Activated CD8-positive, alpha-beta memory T cell treated with anti-CD3 and anti-CD28 coated beads for 36 hours (primary cell): ENCODE results near the gene EFEMP2. TPM values are rescaled to one million over a fixed set of nuclear protein-coding genes. Genes with fewer than 3 reads are reported as not detected.

Experiments
- CTCF ChIA-PET: fragments of 350-600 bp; sonication (Branson Sonifier 250); formaldehyde crosslinking; loops from one replicate; lab custom pipeline; 2021; ENCODE audit warnings: antibody characterized with exemption; lab: Charles Lee
- POLR2A ChIA-PET: fragments of 350-600 bp; sonication (Branson Sonifier 250); formaldehyde crosslinking; loops from one replicate; lab custom pipeline; 2021; ENCODE audit warnings: antibody characterized with exemption; lab: Charles Lee
- total RNA-seq, 2 experiments: library from RNA; stranded (reverse); gene quantifications; one replicate each; pipeline ENCODE4 v1.2.3, GENCODE V29; 2021

The EFEMP2 gene
- total RNA-seq, 2 experiments from 2014 or later: 3.7 to 5.7 TPM

- ChIA-PET CTCF (no interaction called here), POLR2A (no interaction called here)
Observed at GRCh38 chr11:65907878-65908277, 35.3 kb upstream of the EFEMP2 start.

DNA sequence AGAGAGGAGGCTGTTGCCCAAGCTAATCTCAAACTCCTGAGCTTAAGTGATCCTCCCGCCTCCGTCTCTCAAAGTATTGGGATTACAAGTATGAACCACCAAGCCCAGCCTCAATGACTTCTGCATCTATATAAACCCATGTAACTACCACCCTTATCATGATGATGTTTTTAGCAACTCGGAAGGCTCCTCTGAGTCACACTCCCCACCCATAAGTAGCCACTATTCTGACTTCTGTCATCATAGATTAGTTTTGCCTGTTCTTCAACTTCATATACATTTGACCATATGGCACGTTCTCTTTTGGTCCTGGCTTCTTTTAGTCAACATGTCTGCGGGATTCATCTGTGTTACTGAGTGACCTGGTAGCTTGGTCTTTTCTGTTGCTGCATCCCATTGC is 34.0 kb upstream of the EFEMP2 start:
- ChIA-PET POLR2A (no interaction called here), CTCF (interaction anchor here (0.9 kb wide), 1 partner anchor 18 kb away, joined by 3 read pairs; the partner anchor contains the start of gene FIBP)

- CTCF ChIA-PET: interaction anchor here (0.9 kb wide), 1 partner anchor 15 kb away, joined by 3 read pairs; the partner anchor contains the start of gene FIBP
- POLR2A ChIA-PET: no interaction called here
Observed at GRCh38 chr11:65903715-65904114, 31.1 kb upstream of the EFEMP2 start.

- ChIA-PET POLR2A (no interaction called here), CTCF (interaction anchor here (0.9 to 8.1 kb wide), 2 partner anchors 15 kb away, joined by 3 to 95 read pairs; partner anchors contain the start of genes CCDC85B and FIBP)
Observed at GRCh38 chr11:65903068-65903481, 30.5 kb upstream of the EFEMP2 start.

DNA sequence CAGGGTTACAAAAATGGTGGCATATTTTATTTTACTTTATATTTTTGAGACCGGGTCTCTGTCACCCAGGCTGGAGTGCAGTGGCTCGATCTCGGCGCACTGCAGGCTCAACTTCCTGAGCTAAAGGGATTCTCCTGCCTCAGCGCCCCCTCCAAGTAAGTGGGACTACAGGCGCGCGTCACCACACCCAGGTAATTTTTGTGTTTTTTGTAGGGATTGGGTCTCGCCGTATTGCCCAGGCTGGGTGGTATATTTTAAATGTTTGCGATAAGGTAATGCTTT is 28.2 kb upstream of the EFEMP2 start:
- POLR2A ChIA-PET: interaction anchor here (0.9 to 5.4 kb wide), 8 partner anchors 11 to 102 kb away, joined by 3 to 67 read pairs (median 4); partner anchors contain the start of genes BANF1, CCDC85B, CFL1 and FIBP

DNA sequence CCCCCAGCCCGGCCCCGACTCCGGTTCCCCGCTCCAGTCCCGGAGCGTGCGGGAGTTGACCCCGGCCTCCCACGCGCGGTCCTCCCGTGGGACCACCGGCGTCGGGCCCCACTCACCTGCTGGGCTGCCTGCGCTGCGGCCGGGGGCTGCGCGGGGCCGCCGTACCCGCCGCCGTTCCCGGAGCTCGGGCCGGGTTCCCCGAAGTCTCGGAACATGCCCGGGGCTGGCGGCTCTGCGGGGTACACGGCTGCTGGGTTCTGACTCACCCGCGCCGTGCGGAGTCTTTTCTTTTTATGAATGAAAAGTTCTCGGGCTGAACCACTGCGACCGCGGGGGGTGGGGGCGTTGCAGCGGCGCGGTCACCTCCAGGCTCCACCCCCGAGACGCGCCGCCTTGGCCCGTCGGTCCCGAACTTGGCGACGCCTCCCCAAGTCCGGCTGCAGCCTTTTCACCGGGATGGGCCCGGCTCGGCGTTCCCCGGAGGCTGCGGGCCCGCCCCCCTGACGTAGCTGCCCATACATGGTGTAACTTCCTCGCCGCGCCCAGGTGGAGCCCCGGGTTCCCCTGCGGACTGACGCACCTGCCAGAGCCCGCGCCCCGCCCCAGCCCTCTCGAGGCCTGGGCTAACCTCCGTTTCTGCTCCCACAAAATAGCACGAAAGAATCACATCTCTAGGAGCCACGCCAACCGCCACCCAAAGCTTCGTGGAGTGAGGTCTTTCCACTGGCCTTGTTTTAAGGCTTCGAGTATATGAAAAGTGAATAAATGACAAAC is 27.7 kb upstream of the EFEMP2 start, which contains the start of gene FOSL1:
Gene FOSL1, minus strand, starts transcription at position 264 of the 774 bp plus-strand sequence. Its CDS starts 49 bp downstream, at position 215.
- CTCF ChIA-PET: interaction anchor here (1.0 to 8.1 kb wide), 5 partner anchors 13 to 120 kb away, joined by 3 to 95 read pairs (median 4); partner anchors contain the start of genes C11orf68, CCDC85B and FIBP
- POLR2A ChIA-PET: interaction anchor here (0.9 to 5.4 kb wide), 7 partner anchors 10 to 102 kb away, joined by 3 to 67 read pairs (median 4); partner anchors contain the start of genes BANF1, CCDC85B, CFL1 and FIBP

More for the DNA sequence above, 28.2 kb upstream of the EFEMP2 start:
- CTCF ChIA-PET: interaction anchor here (1.0 to 8.1 kb wide), 6 partner anchors 10 to 121 kb away, joined by 3 to 95 read pairs (median 4); partner anchors contain the start of genes C11orf68, CCDC85B and FIBP

DNA sequence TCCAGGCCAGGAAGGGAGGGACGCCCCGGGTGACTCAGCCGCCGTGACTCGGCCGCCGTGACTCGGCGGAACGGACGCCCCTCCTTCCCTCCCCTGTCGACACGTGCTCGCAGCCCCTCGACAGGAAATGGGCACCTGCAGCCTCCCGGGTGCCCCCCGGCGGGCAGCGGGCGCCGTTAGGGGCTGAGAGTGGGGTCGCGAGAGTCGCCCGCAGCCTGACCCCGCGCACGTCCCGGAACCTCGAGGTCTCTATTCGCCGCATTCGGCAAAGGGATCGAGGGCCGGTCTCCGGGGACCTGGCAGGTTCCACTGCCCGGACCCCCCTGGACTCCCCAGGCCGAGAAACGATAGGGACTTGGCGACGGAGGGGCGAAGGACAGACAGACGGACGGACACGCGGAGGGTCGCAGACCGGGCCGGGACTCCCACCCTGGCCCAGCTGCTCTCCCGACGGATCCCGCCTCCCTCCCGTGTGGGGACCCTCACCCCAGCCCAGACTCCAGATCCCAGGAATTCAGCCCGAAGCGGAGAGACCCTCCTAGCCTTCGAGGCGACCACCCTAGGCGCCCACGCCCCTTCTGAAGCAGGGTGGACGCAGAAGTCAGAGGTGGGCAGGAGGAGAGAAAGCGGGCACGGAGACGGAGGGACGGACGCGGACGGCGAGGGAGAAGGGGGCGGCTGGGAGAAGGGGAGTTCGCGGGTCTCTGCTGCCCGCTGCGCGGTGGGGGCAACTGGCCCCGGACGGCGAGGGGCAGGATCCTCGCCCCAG is 26.9 kb upstream of the EFEMP2 start:
- ChIA-PET POLR2A (interaction anchor here (1.5 to 5.4 kb wide), 2 partner anchors 9 to 18 kb away, joined by 11 to 67 read pairs; partner anchors contain the start of genes CCDC85B and FIBP), CTCF (interaction anchor here (0.5 to 8.1 kb wide), 4 partner anchors 12 to 475 kb away, joined by 3 to 95 read pairs (median 6); partner anchors contain the start of genes CCDC85B and FIBP)

- CTCF ChIA-PET: interaction anchor here (0.5 to 8.1 kb wide), 9 partner anchors 11 to 474 kb away, joined by 3 to 95 read pairs (median 3); partner anchors contain the start of genes CCDC85B, FIBP, MUS81 and OVOL1
- POLR2A ChIA-PET: interaction anchor here (0.6 to 5.4 kb wide), 5 partner anchors 9 to 1347 kb away, joined by 3 to 67 read pairs (median 5); partner anchors contain the start of genes CCDC85B and FIBP
Observed at GRCh38 chr11:65898656-65899355, 26.2 kb upstream of the EFEMP2 start.

- ChIA-PET CTCF (interaction anchor here (1.0 to 8.1 kb wide), 3 partner anchors 9 to 92 kb away, joined by 3 to 95 read pairs (median 7); partner anchors contain the start of genes CCDC85B, FIBP and MUS81), POLR2A (no interaction called here)
Observed at GRCh38 chr11:65897020-65897471, 24.4 kb upstream of the EFEMP2 start.

DNA sequence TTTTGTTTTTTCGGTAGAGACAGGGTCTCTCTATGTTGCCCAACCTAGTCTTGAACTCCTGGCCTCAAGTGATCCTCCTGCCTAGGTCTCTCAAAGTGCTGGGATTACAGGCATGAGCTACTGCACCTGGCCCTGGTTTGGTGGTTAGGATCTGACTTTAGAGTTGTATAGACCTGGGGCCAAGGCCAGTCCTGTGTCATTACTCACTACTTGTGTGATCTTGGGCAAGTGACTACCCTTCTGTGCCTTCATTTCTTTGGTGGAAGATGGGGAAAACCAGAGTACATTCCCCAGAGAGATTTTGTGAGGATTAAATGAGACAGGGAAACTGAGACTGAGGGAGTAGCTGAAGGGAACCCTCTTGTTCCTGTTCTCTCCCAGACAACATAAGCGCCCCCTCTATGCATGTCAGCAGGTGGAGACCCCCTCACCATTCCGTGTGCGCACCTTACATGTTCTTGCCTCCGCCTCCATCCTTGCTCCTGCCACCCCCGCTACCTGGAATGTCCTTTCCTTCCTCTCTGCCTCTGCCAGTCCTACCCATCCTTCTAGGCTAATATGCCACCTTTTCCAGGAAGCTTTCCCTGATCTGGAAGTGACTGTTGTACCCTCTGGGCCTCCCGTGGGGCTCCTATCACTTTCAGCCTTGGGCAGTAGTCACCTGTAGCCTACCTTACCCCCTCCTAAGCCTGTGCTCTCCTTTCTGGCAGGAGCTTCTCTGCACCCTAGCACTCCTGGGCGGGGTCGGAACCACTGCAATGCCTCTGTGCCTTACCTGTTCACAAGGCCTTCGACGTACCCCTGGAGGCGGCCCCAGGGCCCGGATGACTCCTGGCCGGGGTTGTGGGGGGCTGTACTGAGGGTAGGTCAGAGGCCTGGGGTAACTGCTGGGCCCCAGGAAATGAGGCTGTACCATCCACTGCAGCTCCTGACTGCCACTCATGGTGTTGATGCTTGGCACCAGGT is 23.7 kb upstream of the EFEMP2 start:
- CTCF ChIA-PET: interaction anchor here (1.0 to 8.1 kb wide), 3 partner anchors 9 to 93 kb away, joined by 3 to 95 read pairs (median 3); partner anchors contain the start of genes CCDC85B and FIBP
- POLR2A ChIA-PET: no interaction called here

GRCh38 chr11:65895482-65895981 is 22.9 kb upstream of the EFEMP2 start:
- CTCF ChIA-PET: interaction anchor here (1.0 to 8.1 kb wide), 2 partner anchors 8 to 91 kb away, joined by 3 to 95 read pairs; partner anchors contain the start of genes CCDC85B and FIBP
- POLR2A ChIA-PET: no interaction called here

DNA sequence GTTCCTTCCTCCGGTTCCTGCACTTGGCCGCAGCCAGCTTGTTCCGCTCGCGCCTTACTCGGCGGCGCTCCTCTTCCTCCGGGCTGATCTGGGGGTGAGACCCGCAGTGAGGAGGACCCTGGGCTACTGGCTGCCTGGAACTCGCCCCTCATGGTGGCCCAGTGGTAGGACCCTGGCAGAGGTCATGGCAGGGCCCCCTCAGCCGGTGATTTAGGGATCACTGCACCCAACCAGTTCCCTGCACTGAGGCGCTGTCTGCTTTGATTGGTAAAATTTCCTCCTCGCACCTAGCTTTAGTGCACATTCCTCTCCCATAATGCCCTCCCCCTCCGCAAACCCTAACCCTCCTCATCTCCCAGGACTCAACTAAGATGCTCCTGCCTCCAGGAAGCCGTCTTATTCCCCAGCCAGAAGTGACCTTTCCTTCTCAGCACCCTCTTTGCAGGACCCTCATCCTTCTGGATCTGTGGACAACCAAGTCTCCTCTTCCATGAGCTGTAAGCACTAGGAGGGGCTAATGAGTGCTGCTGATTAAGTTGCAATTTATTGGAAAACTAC is 21.5 kb upstream of the EFEMP2 start:
- CTCF ChIA-PET: interaction anchor here (0.6 to 12.8 kb wide), 5 partner anchors 9 to 563 kb away, joined by 3 to 163 read pairs (median 4); partner anchors contain the start of genes CFL1 and MUS81
- POLR2A ChIA-PET: interaction anchor here (0.7 to 0.9 kb wide), 3 partner anchors 24 to 74 kb away, joined by 3 read pairs; no protein-coding TSS in a partner anchor

DNA sequence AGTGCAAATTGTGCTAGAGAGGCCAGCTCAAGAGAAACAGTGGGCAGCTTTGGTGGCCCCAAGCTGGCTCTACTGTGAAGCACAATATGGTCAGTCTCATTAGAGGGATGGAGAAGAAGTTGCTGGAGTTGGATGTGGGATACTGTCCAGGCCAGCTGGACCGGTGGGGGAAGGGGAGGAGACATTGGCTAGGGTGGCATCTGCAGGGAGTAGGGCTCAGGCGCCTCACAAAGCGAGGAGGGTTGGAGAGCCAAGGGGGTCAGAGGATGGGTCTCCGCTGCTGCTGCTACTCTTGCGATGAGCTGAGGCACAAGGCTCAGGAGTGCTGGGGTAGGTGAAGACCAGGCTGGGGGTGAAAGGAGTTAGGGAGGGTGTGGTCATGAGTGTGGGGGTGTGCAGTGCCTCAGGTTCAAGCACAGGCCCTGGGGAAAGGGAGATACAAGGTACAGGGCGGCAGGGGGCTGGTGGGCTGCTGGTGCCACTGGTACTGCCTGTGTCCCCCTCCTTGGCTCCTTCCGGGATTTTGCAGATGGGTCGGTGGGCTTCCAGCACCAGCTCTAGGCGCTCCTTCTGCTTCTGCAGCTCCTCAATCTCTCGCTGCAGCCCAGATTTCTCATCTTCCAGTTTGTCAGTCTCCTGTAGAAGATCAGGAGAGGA is 20.2 kb upstream of the EFEMP2 start:
- ChIA-PET CTCF (interaction anchor here (0.6 to 12.8 kb wide), 7 partner anchors 8 to 96 kb away, joined by 3 to 163 read pairs (median 10); partner anchors contain the start of genes CFL1, CTSW and MUS81), POLR2A (interaction anchor here (1.2 to 4.7 kb wide), 2 partner anchors 7 to 33 kb away, joined by 3 to 67 read pairs; partner anchors contain the start of gene FOSL1)

DNA sequence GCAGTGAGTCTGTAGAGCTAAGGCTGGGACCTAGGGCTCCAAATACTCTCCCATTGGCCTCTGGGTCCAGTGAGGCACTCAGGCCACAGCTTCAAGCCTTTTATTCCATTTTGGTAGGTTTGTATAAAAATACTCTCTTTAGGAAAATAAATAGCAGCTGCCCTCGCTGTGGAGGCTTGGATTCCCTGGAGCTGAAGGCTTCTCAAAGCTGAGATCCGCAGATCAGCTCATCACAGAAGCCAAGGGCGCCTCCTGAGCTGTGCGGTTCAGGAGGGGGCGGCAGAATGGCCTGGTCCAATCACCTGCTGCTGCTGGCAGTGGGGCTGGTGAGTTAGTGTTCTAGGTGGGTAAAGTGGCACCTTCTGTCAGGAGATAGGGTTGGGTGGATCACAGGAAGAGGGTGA is 19.5 kb upstream of the EFEMP2 start:
- POLR2A ChIA-PET: interaction anchor here (1.2 to 4.7 kb wide), 2 partner anchors 8 to 33 kb away, joined by 3 to 67 read pairs; partner anchors contain the start of gene FOSL1
- CTCF ChIA-PET: interaction anchor here (0.6 to 12.8 kb wide), 8 partner anchors 7 to 153 kb away, joined by 3 to 163 read pairs (median 10); partner anchors contain the start of genes CFL1, CTSW, FOSL1 and MUS81
